ENCODE results near the gene CLEC7A. TPM values are rescaled to one million over a fixed set of nuclear protein-coding genes. Genes with fewer than 3 reads are reported as not detected.

The CLEC7A gene
- total RNA-seq, result 0.14 TPM in 1 of 2 replicates, not detected in the other

DNA sequence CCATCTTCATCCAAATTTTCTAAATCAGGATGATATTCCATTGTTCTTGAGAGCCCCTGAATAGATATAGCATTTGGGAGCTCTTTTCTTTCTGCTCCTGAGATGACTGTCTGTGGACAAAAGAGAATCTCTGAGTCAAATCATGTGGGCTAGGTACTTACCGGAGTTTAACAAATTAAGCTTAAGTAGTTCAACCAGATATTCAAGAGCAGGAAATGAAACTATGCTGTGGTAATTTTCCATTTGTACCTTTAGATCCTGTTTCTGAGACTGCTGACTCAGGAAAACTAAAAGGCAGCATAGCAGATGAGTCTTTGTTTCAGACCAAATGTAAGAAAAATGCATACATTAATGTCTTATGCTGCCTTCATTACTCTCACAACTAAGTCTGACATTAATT lies at the start of gene CLEC7A:
Gene CLEC7A (minus strand): TSS at position 158 of the 400 bp plus-strand sequence. CDS start 117 bp downstream, at position 41.

DNA sequence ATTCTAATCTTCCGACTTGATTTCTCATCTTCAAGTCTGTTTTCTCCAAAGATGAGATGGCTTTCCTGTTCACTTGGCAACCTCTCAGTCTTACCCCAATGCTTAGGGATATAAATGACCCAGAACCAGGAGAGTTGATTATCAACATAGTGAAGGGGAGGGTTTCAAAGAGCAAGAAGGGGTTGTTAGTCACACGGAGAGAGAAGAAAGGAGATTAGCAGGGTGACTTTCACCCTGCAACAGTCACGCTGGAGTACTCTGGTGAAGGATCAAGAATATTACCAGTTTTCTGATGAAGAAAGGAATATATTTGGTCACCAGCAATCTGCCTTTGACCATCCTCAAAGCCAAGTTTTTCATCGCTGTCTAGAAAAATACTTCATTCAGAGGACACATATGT lies 48.8 kb upstream of the CLEC7A start, which contains the start of gene TMEM52B:
Gene TMEM52B (plus strand): TSS at position 212 of the 400 bp plus-strand sequence. CDS start 543 bp downstream, outside the sequence.

DNA sequence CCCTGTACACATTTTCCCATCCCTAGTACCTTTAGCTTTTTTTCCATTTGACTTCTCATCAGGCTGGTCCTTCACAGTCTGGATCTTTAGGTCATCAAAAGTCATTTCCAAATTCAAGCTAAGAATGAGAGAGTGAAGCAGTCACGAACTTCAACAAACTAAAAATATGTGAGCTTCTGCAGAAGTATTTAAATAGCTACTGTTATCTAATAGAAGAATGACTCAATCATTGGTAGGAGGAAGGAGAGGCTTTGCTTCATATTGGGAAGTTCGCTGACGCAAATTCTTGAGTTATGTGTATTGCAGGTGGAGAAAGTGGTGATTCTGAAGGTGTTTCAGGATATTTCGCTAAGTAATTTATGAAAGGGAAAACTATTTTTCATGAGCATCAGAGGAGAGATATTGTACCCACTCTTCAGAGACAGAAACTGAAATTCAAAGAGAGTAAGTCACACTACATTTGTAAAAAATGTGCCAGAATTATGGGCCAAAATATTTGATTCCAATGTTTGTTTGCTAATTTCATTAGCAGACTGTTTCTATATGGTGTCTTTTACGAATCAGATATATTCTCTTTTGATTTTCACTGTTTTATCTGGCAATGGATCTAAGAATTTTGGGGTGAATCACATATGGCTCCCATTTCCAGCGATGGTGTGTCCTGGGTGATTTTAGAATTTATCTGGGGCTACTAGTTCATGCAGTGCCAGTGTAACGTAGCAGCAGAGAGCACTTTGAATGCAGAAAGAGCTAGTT lies 42.2 kb upstream of the CLEC7A start, which contains the start of gene OLR1:
Gene OLR1 (minus strand): TSS at position 160 of the 756 bp plus-strand sequence. CDS start 55 bp downstream, at position 105.

DNA sequence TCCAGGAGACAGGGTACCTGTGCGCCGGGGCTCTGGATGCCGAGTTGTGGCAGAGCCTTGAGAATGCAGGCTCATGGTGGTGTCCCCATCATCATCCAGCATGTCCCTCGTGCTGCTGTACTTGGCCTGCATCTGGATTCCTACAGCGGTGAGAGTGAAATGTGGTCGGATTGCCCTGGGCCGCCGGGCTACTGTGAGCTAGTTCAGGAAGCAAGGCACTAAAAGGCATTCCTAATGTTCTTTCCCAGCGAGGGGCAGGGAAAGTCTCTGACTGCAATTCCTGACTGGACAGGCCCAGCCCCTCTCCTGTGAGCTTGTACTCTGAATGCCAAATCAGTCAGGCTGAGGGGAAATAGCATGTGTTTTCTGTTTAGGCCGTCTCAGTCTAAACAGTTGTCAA lies 31.2 kb downstream of the CLEC7A start, which contains the start of gene CLEC1A:
Gene CLEC1A (minus strand): TSS at position 195 of the 400 bp plus-strand sequence. CDS start 63 bp downstream, at position 132.

Other genes starting within 250 kb of the CLEC7A start
- gene KLRF2, start 248.7 kb downstream of the CLEC7A start, total RNA-seq, result not detected in 2 replicates
- not detected in 2 replicates for gene CLEC2A, start 197.8 kb downstream of the CLEC7A start, total RNA-seq
- gene CLEC12A, start 158.8 kb downstream of the CLEC7A start, total RNA-seq, result not detected in 2 replicates
- gene CLEC1B, start 131.1 kb downstream of the CLEC7A start, total RNA-seq, result not detected in 2 replicates
- gene CLEC12B, start 119.6 kb downstream of the CLEC7A start, total RNA-seq, result not detected in 2 replicates
- gene CLEC9A, start 99.5 kb downstream of the CLEC7A start, total RNA-seq, result not detected in 2 replicates
- gene CLEC1A, start 31.2 kb downstream of the CLEC7A start, total RNA-seq, result 0.09 TPM in 1 of 2 replicates, not detected in the other
- 0.92 and 3.1 TPM in 2 replicates for gene OLR1, start 41.9 kb upstream of the CLEC7A start, total RNA-seq
- 0.09 and 0.14 TPM in 2 replicates for gene TMEM52B, start 48.8 kb upstream of the CLEC7A start, total RNA-seq
- 71.4 and 77.6 TPM in 2 replicates for gene GABARAPL1, start 82.7 kb upstream of the CLEC7A start, total RNA-seq
- gene KLRD1, start 177.7 kb upstream of the CLEC7A start, total RNA-seq, result under 0.01 and 0.46 TPM in 2 replicates

Data from smooth muscle cell of bladder (primary cell).